ENCODE results near the gene DMBX1. TPM values are rescaled to one million over a fixed set of nuclear protein-coding genes. Genes with fewer than 3 reads are reported as not detected.

The DMBX1 gene
- total and polyA plus RNA-seq, 9 of the 15 experiments (the other 6 are each of a cell fraction or from before 2014, with no cell fraction given) = 0.25 to 4.3 (median 1.0) TPM

GRCh38 chr1:46497020-46497419 is 7.4 kb downstream of the DMBX1 start:
- H3K36me3 ChIP-seq (ENCODE audit: control insufficient read depth, insufficient read depth, low read length) = no peaks in the 10 kb centered on the region
- FAIRE-seq (no peak), ATAC-seq (no peak), DNase-seq (ENCODE audit: extremely low read depth in 1 of 4, low spot score in 3 of 4) (no peak)
- peak overlapping the region; percentile 50; the same call in 1 of the 2 replicates for H2AFZ ChIP-seq (ENCODE audit: low read depth, low read length)
- H3K9me1 ChIP-seq (ENCODE audit: control insufficient read depth, insufficient read depth, low read length) = no peaks in the 10 kb centered on the region
- CTCF ChIA-PET (ENCODE audit: low intra/inter-chr PET ratio) = interaction anchor here (0.5 kb wide), 1 partner anchor 61 kb away, joined by 3 read pairs; no protein-coding TSS in a partner anchor
- peak overlapping the region in 1 of 2 experiments; percentile 33; a peak in 1 of 4 replicates for H3K9ac ChIP-seq (ENCODE audit: insufficient read depth in 1 of 2, low read depth in 2 of 2, low read length in 2 of 2)
- intact Hi-C loops (cut with micrococcal nuclease) = no loop called here
- H3K4me2 ChIP-seq (ENCODE audit: insufficient read depth, low read length) = no peak overlapping the region
- no peaks in the 10 kb centered on the region for H4K20me1 ChIP-seq (replicated peaks; ENCODE audit: control insufficient read depth, insufficient read depth, low read length)
- no peaks in the 10 kb centered on the region for H3K27me3 ChIP-seq (ENCODE audit: control insufficient read depth in 2 of 2, insufficient read depth in 2 of 2, low read length in 2 of 2)
- H3K4me1 ChIP-seq (replicated peaks in 1 of 2; ENCODE audit: control insufficient read depth in 2 of 2, insufficient read depth in 2 of 2, low read length in 2 of 2) = peaks cover 6 to 13% of the 10 kb centered on the region in 2 experiments; a peak in 3 of 5 replicates
- H3K4me3 ChIP-seq = no peak overlapping the region
- WGBS (ENCODE audit: insufficient coverage, low coverage, missing lambda C conversion rate) = 42% methylated on average over 3 of the region's 3 CpGs
- peak; percentile 93 for TF ChIP-seq BCOR (IDR thresholded peaks at IDR 0.05)
- peak; percentile 69; the same call in 1 of the 2 replicates for TF ChIP-seq HDAC2 (IDR thresholded peaks at IDR 0.05)
- TF ChIP-seq ADNP (tag; IDR thresholded peaks at IDR 0.05) = peak; percentile 79
- peak in 1 of 2 experiments; percentile 81; a peak in 2 of 4 replicates for TF ChIP-seq KDM1A (IDR thresholded peaks at IDR 0.05)
- TF ChIP-seq PTTG1 (tag; IDR thresholded peaks at IDR 0.05; ENCODE audit: low read depth) = no peak
- TF ChIP-seq FOXK2 (conservative IDR thresholded peaks at IDR 0.05 in 1 of 2, IDR thresholded peaks at IDR 0.05 in 1 of 2; ENCODE audit: low read depth in 2 of 2) = no peak
- no peak for TF ChIP-seq BMI1 (IDR thresholded peaks at IDR 0.05; ENCODE audit: low read length)
- peak; percentile 88 for TF ChIP-seq RBM25 (IDR thresholded peaks at IDR 0.05; ENCODE audit: low read depth, low read length, severe bottlenecking)
- TF ChIP-seq EZH2 (IDR thresholded peaks at IDR 0.05; ENCODE audit: borderline replicate concordance, low read depth, low read length) = no peak
- TF ChIP-seq RCOR1 (IDR thresholded peaks at IDR 0.05; ENCODE audit: borderline replicate concordance in 1 of 2, low read depth in 2 of 2, low read length in 2 of 2) = peak in 1 of 2 experiments; percentile 28; a peak in 1 of 4 replicates
- no peak for TF ChIP-seq KHSRP (IDR thresholded peaks at IDR 0.05)
- BruUV-seq (replicated peaks) = no TSS peak
- no peaks in the 10 kb centered on the region for H3K79me2 ChIP-seq (ENCODE audit: control insufficient read depth, insufficient read depth, low read length)
- no peaks in the 10 kb centered on the region for H3K9me3 ChIP-seq (replicated peaks; ENCODE audit: control insufficient read depth, insufficient read depth, low read depth, low read length)
- no peak overlapping the region for H3K27ac ChIP-seq (ENCODE audit: extremely low read depth, low read depth, low read length)
- POLR2A ChIA-PET = interaction anchor here (0.6 to 1.6 kb wide), 3 partner anchors 11 to 240 kb away, joined by 3 to 4 read pairs (median 3); no protein-coding TSS in a partner anchor
- in situ Hi-C loops (cut with MboI) = no loop called here
